CD4-positive, alpha-beta T cell treated with Interleukin-6 for 4 hours (primary cell): ENCODE data around the gene PSMF1.
"Not testable (repeated sequence)": the region's sequence is repeated elsewhere in the genome, so short reads cannot be mapped to it uniquely, and the experiment has no call there.

ENCODE experiments used
- DNase-seq: peaks from one replicate; pipeline ENCODE4 v3.0.0-alpha.2; 2020; ENCODE audit warnings: mixed read lengths

PSMF1 gene

DNA sequence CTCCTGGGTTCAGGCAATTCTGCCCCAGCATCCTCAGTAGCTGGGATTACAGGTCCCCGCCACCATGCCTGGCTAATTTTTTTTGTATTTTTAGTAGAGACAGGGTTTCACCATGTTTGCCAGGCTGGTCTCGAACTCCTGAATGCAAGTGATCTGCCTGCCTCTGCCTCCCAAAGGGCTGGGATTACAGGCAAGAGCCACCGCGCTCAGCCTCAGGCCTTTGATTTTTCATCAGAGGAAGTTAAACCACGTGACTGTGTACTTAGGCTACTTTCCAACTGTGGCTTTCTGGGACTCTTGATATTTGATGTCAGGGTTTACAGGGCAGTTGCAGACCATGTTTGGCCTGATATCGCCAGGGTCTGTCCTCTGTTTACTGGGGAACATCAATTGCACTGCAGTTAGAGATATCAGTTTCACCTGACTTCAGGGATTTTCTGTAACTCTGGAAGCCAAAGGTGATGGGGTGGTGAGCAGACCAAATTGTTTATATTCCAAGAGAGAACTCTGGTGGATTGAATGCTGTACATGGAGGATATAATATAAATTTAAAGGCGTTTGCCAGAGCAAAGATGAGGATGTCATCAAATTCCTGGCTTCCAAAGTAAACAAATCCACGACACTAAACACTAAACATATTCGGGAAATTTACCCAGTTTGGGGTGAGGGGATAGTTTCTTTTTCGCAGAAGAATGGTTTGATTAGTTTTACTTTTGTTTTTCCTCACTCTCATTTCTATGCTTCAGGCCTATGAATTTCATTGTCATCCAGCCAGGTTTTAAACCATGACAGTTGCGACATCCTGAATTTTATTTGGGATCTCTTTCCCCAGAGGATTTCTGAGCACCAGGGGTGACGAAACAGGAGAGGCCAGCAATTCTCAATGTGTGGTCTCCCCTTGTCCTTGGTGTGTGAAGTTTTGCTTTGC lies 4.2 kb downstream of the PSMF1 start:
- DNase-seq = peak; percentile 21

DNA sequence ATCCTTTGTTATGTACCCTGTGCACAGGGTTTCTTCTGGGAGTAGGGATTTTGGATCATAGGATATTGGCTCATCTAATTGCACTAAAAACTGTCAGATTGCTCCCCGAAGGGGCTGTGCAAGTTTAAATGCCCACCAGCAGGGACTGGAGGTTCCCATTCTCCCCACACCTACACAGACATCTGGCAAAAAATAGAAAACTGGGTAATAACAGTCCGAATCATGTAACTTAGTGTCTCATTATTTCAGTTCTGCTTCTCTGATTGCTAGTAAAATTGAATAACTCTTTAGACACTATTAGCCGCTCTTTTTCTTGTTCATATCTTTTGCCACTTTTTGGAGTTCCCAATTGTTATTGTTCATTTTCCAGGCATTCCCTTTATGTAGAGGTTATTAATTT lies 5.3 kb downstream of the PSMF1 start:
- no peak for DNase-seq

DNA sequence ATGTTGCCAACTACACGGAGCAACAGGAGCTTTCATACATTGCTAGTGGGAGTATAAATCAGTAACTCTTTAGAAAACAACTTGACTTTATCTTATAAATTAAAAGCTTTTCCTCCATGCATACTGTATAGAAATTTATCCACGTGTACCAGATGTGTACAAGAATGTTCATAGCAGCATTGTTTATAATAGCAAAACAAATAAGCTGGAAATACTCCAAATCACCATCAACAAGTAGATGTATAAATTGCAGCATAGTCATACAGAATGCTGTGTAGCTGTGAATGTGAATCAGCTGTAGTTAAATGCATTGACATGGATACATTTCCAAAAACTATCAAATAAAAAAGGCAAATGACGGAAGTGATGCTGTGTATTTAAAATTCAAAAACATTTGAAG lies 6.0 kb downstream of the PSMF1 start:
- DNase-seq = no peak

DNA sequence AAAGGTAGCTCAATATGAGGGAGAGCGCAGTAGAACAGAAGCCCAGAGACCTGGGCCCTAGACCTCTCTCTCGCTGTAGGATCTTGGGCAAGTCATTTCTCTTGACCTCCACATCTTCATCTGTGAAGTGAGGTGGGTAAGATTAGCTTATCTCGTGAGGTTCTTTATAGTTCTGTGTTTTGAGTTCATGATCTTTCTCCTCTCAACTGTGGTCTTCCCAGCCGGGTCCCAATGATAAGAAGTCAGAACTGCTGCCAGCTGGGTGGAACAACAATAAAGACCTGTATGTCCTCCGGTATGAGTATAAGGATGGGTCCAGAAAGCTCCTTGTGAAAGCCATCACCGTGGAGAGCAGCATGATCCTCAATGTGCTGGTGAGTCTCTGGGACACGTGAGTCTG lies 6.9 kb downstream of the PSMF1 start:
- no peak for DNase-seq

DNA sequence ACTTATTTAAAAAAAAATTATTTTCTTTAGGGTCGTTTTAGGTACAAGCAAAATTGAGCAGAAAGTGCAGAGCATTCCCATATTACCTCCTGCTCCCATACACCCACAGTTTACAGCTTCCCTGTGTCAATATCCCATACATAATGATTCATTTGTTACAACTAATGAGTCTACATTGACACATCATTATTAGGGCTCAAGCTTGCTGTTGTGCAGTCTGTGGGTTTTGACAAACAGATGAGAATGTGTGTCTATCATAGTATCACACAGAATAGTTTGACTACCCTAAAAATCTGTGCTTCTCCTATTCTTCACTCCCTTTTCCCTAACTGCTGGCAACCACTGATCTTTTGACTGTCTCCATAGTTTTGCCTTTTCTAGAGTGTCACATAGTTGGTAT lies 9.4 kb downstream of the PSMF1 start:
- DNase-seq = no peak

DNA sequence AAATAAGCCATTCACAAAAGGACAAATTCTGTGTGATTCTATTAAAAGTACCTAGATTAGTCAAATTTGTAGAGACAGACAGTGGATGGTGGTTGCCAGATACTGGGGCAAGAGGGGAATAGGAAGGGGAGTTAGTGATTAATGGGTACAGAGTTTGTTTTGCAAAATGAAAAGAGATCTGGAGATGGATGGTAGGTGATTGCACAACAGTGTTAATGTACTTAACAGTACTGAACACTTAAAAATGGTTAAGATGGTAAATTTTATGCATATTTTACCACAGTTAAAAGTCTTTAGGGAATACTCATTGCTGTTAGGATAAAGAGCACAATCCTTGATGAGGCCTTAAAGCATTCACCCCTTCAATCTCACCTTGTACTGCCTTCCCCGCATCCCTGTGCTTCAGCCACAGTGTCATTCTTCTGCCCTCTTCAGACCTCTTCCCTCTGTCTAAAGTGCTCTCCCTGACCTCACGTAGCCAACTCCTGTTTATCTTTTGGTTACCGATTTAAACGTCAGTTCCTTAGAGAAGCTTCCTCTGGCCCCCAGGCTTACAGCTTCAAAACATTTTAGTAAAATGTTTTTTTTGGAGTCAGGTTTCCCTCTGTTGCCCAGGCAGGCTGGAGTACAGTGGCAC lies 11.8 kb downstream of the PSMF1 start:
- no peak for DNase-seq

DNA sequence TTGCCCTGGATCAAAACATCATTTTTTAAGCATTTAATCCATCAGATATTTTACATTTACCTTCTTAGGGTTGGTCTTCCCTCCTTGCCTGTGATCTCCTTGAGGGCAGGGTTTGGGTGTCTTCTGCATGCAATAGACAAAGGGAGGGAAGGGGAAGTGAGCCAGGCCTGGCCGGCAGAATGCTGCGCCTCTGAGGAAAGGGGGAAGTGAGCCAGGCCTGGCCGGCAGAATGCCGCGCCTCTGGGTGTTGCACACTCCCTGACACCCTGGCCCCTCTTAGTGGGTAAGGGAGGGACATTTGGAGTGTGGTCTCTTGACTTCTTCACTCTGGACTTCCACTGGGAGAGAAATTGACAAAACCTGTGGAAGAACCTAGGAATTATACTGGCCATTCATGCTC lies 12.4 kb downstream of the PSMF1 start:
- DNase-seq = no peak

DNA sequence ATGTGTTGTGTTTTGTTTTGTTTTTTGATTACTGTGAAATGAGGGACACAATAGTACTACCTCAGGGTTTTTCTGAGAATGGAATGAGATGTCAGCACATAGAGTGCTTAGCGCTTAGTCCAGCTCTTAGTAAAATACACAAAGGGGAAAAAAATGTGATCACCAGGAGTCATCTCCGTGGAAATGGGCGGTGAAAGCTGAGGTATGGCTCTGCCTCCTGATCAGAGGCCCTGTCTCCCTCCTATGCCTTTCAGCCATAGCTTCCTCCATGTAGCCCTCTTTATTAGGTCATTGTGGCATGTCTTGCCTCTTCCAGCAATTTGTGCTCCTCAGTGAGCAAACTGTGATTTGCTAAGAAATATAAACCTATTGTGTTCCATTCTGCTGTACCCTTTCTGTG lies 13.0 kb downstream of the PSMF1 start:
- DNase-seq = no peak

DNA sequence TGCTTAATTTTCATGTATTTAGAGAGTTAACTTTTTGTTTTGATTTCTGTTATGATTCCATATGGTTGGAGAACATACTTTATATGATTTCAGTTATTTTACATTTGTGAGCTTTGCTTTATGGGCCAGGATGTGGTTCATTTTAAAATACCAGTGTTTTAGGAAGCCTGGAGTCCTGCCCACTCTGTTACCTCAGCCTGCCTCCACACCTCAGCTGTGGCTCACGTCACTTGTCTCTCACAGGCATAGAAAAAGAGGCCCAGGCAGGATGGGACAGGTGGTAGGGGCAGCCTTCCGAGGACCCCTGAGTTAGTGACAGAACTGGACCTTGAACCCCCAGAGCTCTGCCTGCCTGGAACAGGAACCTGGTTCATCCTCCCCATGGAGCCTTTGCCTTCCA lies 16.0 kb downstream of the PSMF1 start:
- DNase-seq = no peak

DNA sequence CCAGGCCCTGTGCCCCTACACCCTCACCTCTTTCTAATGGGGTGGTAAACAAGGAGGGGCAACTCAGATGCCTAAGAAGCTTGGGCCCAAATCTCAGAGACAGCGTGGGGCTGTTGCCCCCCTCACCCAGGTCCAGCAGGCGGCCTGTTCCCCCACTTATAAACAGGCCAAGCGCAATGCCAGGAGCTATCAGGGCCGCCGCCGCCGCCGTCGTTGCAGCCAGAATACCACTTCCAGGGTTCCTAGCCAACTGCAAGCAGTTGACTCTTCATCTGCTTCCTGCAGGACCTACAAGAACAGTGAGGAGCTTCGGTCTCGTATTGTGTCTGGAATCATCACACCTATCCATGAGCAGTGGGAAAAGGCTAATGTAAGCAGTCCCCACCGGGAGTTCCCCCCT lies 16.4 kb downstream of the PSMF1 start:
- DNase-seq = no peak

DNA sequence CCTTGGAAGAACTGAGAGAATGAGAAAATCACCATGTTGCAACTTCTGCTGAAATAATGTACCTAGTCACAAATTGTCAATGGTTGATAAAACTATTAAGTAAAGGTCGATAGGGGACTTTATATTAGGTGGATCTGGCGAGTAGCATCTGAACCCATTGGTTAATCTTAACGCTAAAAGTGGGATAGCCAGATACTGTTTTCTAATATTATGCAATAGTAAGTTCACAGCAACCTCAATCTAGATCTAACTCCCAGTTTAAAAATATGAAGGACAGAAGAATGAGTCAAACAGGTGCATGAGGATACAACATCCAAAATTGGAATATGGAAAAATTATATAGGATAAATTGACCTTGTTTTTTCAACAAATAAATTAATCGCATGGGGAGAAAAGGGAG lies 18.8 kb downstream of the PSMF1 start:
- no peak for DNase-seq

DNA sequence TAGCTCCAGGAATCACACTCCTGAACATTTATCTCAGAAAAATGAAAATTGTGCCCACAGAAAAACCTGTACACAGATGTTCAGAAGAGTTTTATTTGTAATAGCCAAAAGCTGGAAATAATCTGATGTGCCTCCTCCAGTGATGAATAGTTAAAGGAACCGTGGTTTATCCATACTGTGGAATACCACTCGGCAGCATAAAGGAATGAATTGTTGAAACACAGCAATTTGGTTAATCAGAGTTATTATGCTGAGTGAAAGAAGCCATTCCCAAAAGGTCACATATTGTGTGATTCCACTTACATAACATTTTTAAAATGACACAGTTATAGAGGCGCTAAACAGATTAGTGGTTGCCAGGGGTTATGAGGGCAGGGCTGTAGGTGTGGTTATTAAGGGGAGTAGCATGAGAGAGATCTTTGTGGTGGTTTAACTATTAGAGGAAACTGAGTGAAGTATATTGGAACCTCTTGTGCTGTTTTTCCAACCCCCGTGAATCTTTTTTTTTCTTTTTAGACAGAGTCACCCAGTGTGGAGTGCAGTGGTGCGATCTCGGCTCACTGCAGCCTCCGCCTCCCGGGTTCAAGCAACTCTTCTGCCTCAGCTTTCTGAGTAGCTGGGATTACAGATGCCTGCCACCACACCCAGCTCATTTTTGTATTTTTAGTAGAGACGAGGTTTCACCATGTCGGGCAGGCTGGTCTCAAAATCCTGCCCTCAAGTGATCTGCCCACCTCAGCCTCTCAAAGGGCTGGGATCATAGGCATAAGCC lies 26.2 kb downstream of the PSMF1 start:
- DNase-seq = no peak

DNA sequence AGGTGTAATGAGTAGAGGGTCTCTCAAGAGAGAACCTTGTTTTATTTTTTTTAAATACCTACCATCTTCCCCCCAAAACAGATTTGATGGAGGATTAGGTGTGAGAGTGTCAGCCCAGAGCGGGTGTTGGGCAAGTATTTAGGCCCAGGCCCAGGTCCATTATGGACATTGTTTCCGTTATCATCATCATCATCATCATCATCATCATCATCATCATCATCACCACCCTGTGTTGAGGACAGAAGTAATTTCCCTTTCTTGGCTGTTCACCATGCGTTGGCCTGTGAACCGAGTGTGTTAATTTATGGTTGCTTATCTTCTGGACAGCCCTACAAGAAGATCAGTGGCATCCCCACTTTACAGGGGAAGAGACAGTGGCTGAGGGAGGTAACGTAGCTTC lies 28.6 kb downstream of the PSMF1 start:
- no peak for DNase-seq

DNA sequence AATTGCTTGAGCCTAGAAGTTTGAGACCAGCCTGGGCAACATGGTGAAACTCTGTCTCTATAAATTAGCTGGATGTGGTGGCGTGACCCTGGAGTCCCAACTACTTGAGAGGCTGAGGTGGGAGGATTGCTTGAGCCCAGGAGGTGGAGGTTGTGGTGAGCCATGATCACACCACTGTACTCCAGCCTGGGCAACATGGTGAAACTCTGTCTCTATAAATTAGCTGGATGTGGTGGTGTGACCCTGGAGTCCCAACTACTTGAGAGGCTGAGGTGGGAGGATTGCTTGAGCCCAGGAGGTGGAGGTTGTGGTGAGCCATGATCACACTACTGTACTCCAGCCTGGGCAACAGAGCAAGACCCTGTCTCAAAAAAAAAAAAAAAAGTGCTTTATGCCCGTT lies 31.4 kb downstream of the PSMF1 start:
- not testable (repeated sequence) for DNase-seq

DNA sequence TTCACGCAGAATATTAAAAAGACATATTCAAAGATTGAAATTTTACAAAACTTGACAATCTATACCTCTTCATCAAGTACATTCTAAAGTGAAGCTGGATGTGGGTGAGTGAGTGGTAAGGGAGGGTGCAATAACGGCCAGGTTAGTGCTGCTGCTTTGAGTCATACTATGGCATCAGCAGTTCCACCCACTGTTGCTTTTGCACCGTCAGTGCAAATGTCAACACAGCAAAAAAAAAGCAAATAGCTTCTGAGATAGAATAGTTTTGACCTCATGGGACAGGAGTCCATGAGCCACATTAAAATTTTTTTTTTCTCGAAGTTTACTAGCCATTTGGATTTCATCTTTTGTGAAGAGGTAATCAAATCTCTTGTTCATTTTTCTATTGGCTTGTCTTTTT lies 31.8 kb downstream of the PSMF1 start:
- no peak for DNase-seq

DNA sequence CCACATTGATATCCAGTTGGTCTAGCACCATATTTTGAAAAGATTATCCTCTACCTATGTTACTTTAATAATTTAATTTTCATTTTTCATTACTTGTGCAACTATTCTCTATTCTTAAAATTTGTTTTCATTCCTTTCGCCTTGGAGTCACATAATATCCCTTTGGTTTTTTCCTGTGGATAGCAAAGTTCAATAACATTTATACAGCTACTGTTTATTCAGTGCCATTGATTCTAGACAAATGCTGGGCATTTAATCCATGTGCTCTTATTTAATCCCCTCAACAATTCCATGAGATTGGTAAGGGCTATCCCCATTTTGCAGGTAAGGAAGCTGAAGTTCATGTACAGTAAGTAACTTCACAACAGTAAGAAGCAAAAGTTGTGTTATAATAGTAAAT lies 32.6 kb downstream of the PSMF1 start:
- DNase-seq = no peak

DNA sequence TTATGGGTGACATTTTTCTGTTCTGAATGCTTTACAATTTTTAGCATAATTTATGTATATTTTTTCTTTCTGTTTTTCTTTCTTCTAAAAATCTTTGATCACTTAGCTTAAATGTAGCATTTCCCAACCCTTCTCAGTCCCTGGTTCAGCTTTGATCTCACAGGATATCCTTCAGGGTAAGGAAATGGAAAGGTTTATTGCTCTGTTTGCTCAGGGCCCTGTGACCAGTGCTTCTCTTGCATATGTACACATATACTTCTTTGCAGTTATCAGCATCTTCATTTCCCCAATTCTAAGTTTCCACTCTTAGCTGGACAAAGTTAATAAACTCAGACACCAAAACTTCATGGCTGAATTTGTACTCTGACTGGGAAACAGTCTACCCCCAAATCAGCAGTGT lies 35.8 kb downstream of the PSMF1 start:
- DNase-seq = no peak

DNA sequence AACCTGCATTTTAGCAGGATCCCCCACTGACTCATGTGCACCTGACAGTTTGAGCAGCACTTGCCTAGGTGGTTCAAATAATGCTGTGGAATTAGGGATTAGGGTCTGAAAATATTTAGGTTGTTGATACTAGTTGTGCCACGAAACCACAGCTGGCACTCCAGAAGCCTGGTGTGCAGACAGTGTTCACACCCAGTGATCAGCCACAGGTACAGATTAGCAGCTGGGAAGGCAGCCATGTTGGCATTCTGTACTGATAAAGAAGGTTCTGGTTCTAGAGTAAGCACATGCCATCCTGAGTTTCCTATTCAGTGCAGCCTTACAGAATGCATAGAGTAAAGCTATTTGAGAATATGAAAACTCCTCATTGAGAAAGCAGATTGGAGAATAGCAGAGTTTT lies 36.3 kb downstream of the PSMF1 start:
- no peak for DNase-seq

DNA sequence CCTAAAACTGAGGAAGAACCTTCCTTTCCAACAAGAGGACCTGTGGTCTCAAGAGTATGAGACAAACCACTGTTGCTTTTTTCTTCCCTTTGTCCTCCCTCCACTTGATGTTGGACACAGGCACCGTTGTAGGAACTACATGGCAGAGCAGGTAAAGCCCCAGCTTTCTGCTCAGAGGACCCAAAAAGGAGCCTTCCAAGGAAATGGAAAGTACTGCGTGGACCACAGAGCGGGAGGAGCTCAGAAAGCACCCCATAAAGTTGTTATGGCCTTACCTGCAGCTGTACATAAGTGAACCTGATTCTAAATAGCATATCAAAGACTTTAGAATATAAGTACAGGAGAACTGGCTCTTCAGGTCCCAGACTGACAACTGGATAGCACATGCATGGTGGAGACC lies 36.9 kb downstream of the PSMF1 start:
- no peak for DNase-seq

DNA sequence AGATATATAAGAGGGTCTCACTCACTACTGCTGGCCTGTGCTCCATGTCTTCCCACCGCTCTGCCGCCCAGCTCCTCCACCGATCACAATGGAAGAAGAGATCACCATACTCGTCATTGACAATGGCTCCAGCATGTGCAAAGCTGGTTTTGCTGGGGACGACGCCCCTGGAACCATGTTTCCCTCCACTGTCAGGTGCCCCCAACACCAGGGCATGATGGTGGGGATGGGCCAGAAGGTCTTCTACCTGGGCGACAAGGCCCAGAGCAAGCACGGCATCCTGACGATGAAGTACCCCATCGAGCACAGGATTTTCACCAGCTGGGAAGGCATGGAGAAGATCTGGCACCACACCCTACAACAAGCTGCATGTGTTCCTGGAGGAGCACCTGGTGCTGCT lies 42.1 kb downstream of the PSMF1 start:
- DNase-seq = no peak

DNA sequence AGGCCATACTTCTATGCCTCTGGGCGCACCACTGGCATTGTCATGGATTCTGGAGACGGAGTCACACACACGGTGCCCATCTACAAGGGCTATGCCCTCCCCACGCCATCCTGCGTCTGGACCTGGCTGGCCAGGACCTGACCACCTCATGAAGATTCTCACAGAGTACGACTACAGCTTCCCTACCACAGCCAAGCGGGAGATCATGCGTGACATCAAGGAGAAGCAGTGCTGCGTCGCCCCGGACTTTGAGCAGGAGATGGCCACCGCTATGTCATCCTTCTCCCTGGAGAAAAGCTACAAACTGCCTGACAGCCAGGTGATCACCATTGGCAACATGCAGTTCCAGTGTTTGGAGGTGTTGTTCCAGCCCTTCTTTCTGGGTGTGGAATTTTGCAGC lies 42.6 kb downstream of the PSMF1 start:
- no peak for DNase-seq

DNA sequence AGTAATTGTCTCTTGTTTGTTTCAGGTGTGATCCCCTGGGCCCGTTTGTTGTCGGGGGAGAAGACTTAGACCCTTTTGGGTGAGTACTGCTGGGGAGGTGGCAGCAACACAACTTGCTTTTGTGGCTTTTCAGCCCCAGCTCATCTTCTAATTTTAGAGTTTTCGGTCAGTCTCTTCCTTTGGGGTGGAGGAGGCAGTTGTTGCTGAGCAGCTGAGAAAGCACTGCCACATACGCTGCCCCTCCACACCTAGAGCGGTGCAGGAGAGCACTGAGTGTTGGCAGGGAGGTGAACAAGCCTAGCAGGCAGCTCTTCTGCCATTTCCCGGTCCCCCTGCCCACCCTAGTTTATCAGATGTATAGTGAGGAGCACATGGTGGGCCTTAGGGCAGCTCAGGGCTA lies 44.7 kb downstream of the PSMF1 start:
- DNase-seq = no peak

DNA sequence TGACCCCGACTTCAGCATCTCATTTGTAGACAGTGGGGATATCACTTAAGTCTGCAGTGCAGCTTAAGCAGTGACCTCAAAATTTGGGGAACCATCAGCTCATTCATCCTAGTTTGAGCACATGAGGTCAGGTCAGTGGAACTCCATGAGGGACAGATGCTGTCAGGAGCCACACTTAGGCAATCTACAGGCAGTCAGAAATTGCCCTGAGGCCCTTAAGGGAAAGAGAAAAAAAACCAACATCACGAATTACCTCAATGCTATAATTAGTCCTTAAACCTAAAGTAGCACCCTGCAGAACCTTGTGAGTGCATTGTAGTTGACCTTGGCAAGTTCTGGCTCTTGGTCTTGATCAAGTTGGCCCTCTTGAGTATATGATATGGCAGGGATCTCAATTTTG lies 45.3 kb downstream of the PSMF1 start:
- DNase-seq = no peak

DNA sequence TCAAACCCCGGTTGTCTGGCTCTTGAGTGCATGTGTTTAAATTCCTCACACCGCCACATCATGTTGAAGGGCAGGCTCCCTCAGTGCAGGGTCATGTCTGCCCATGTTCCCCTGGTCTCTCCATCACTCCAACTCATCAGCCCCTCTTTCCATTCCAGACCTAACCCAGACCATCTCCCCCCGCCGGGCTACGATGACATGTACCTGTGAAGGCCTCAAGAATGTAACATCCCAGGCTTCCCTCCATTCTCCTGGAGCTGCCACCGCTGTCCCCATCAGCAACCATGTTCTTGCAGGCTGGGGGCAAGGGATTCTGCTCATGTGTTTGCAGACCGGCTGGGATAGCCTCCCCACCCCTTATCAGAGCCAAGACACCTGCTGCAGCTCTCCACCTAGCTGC lies 46.5 kb downstream of the PSMF1 start:
- DNase-seq = no peak
